Measurements from ENCODE around the gene MAN2A2. TPM values are rescaled to one million over a fixed set of nuclear protein-coding genes. Genes with fewer than 3 reads are reported as not detected.
"Not testable (repeated sequence)": the region's sequence is repeated elsewhere in the genome, so short reads cannot be mapped to it uniquely, and the experiment has no call there.

Gene MAN2A2
- total and polyA plus RNA-seq, 8 donors = 46.1 to 86.3 (median 59.4) TPM

DNA sequence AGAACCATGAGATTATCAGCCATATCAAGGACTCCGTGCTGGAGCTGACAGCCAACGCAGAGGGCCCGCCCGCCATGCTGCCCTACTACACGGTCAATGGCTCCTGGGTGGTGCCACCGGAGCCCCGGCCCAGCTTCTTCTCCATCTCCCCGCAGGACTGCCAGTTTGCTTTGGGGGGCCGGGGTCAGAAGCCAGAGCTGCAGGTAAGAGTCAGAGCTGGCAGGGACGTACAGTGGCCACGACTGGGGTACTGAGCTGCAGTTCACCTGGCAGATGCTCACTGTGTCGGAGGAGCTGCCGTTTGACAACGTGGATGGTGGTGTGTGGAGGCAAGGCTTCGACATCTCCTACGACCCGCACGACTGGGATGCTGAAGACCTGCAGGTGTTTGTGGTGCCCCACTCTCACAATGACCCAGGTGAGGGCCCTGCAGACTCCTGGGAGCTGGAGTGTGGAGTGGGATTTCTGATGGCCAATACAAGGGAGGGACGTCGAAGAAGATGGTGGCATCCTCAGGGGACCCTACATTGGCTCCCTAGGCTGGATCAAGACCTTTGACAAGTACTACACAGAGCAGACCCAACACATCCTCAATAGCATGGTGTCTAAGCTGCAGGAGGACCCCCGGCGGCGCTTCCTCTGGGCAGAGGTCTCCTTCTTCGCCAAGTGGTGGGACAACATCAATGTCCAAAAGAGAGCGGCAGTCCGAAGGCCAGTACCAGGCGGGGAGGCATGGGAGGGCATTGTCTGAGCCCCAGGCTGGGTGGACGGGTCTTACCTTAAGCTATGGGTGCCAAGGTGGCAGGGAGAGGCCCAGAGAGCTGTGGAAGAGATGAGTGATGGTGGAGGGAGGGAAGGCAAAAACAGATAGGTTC lies 2.4 kb downstream of the MAN2A2 start:
- TF ChIP-seq, protein P1, sequence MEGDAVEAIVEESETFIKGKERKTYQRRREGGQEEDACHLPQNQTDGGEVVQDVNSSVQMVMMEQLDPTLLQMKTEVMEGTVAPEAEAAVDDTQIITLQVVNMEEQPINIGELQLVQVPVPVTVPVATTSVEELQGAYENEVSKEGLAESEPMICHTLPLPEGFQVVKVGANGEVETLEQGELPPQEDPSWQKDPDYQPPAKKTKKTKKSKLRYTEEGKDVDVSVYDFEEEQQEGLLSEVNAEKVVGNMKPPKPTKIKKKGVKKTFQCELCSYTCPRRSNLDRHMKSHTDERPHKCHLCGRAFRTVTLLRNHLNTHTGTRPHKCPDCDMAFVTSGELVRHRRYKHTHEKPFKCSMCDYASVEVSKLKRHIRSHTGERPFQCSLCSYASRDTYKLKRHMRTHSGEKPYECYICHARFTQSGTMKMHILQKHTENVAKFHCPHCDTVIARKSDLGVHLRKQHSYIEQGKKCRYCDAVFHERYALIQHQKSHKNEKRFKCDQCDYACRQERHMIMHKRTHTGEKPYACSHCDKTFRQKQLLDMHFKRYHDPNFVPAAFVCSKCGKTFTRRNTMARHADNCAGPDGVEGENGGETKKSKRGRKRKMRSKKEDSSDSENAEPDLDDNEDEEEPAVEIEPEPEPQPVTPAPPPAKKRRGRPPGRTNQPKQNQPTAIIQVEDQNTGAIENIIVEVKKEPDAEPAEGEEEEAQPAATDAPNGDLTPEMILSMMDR (IDR thresholded peaks at IDR 0.05) = no peak
- no peak for ATAC-seq
- no peak for DNase-seq
- intact Hi-C loops (cut with DNase I) = no loop called here
- peaks cover 0 to 59% of the 10 kb centered on the region in 2 donors for H3K36me3 ChIP-seq
- H3K27me3 ChIP-seq = no peaks in the 10 kb centered on the region
- H3K4me3 ChIP-seq = no peak overlapping the region
- no peak overlapping the region for H3K27ac ChIP-seq
- peaks cover 8 to 20% of the 10 kb centered on the region in 2 donors for H3K4me1 ChIP-seq
- no peaks in the 10 kb centered on the region for H3K9me3 ChIP-seq

DNA sequence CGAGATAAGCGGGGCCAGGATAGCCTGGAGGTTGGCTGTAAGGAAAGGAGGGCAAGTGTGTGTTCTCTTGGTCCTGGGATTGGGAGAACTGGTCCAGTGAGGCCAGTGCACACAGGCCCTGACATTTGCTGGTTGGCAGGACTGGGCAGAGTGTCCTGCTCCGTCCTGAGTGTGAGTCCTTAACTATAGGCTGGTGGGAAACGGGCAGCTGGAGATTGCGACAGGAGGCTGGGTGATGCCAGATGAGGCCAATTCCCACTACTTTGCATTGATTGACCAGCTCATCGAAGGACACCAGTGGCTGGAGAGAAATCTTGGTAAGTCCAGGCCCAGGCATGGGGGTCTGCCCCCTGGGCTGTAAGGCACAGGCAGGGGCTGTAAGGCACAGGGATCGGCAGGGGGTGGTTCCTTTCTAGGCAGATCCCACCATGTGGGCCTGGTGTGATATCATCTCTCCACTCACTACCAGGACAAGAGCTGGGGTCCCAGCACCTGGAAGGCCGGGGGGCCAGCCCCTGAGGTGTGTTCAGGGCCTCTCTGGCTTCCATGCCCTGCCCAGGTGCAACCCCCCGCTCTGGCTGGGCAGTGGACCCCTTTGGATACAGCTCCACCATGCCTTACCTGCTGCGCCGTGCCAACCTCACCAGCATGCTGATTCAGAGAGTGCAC lies 3.2 kb downstream of the MAN2A2 start:
- intact Hi-C loops (cut with DNase I) = no loop called here
- Histone ChIP-seq H3K27me3 (no peaks in the 10 kb centered on the region), H3K4me3 (no peak overlapping the region), H3K4me1 (peaks cover 8 to 20% of the 10 kb centered on the region in 2 donors), H3K9me3 (no peaks in the 10 kb centered on the region), H3K36me3 (peaks cover 0 to 67% of the 10 kb centered on the region in 2 donors), H3K27ac (no peak overlapping the region)
- ATAC-seq (no peak), DNase-seq (no peak)
- TF ChIP-seq, protein P1 (IDR thresholded peaks at IDR 0.05) = no peak

DNA sequence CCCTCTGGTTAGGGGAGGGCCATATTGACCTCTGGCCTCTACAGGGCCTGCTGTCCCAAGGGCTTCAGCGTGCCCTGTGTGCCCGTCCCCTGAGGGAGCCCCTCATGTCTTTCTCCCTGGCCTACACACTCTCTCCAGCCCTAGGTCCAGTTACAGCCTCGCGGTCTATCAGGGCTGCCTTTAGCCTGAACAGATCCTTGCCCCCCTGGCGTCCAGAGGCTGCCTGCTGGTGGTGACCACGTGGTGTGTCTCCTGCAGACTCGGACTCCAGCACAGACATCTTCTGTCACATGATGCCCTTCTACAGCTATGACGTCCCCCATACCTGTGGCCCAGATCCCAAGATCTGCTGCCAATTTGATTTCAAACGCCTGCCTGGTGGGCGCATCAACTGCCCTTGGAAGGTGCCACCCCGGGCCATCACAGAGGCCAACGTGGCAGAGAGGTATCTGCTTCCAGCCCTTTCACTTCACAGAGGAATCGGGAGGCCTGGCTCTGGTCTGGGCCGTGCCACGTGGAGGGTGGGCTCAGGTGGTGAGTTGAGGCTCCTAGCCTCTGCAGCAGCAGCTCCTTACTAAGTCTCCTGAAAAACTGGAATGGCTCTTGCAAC lies 4.1 kb downstream of the MAN2A2 start:
- DNase-seq = no peak
- TF ChIP-seq, protein P1 (IDR thresholded peaks at IDR 0.05) = no peak
- Histone ChIP-seq H3K9me3 (no peaks in the 10 kb centered on the region), H3K4me3 (no peak overlapping the region), H3K27ac (no peak overlapping the region), H3K36me3 (peaks cover 0 to 75% of the 10 kb centered on the region in 2 donors), H3K27me3 (no peaks in the 10 kb centered on the region), H3K4me1 (peaks cover 8 to 15% of the 10 kb centered on the region in 2 donors)
- no peak for ATAC-seq
- intact Hi-C loops (cut with DNase I) = no loop called here

DNA sequence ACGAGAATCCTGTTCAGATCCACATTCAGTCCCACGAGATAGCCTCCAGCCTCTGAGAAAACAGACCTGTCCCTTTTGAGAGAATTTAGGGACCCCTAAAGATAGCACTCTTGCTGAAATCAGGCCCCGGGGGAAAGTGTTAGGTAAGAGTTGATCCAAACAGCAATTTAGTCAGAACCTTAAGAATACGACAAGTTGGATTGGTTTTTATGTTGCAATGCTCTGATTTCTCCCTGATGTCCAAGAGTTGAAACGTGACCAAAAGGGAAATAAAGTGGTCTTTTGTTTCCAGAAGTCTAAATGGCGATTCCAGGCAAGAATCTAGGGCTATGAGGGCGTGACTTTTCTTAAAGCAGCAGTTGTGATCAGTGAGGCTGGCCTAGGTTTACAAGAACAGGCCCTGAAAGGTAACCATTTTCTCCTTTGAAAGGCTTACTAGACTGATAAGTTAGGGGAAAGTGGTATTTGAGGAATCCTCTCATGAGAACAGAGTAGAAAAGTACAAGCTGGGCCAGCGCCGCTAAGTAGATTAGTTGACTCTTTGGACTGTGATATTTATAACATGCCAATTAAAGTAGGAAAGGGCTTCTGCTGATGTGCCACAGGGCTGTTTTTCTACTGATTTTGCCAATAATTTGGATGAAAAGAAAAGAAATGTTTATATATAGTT lies 4.9 kb downstream of the MAN2A2 start:
- DNase-seq (no peak), ATAC-seq (no peak)
- Histone ChIP-seq H3K9me3 (no peaks in the 10 kb centered on the region), H3K4me3 (no peak overlapping the region), H3K27ac (no peak overlapping the region), H3K4me1 (peaks cover 8 to 21% of the 10 kb centered on the region in 2 donors), H3K27me3 (no peaks in the 10 kb centered on the region), H3K36me3 (peaks cover 0 to 83% of the 10 kb centered on the region in 2 donors)
- TF ChIP-seq, protein P1 (IDR thresholded peaks at IDR 0.05) = no peak
- intact Hi-C loops (cut with DNase I) = no loop called here

DNA sequence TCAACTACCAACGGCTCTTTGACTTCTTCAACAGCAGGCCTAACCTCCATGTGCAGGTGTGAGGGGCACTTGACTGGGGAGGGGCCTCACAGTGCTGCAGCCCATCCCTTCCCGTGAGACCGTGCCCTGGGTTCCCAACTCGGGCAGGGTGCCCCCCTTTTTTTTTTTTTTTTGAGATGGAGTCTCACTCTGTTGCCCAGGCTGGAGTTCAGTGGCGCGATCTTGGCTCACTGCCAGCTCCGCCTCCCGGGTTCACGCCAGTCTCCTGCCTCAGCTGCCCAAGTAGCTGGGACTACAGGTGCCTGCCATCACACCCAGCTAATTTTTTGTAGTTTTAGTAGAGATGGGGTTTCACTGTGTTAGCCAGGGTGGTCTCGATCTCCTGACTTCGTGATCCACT lies 6.3 kb downstream of the MAN2A2 start:
- intact Hi-C loops (cut with DNase I); H3K27ac ChIP-seq; DNase-seq; H3K27me3 ChIP-seq; H3K4me3 ChIP-seq; H3K9me3 ChIP-seq; ATAC-seq: not testable (repeated sequence)
- Histone ChIP-seq H3K36me3 (peaks cover 0 to 98% of the 10 kb centered on the region in 2 donors), H3K4me1 (peaks cover 0 to 24% of the 10 kb centered on the region in 2 donors)

Data from left lung (tissue), 10 donors.